Measurements from ENCODE around the gene BMP3.
"Not testable (repeated sequence)": the region's sequence is repeated elsewhere in the genome, so short reads cannot be mapped to it uniquely, and the experiment has no call there.

BMP3 gene

GRCh38 chr4:81030061-81030980 lies at the start of gene BMP3:
TSS of gene BMP3 (plus strand) at chr4:81030708. CDS start at chr4:81031285, 577 bp downstream.
- peak; percentile 76 for DNase-seq (ENCODE audit: low spot score)

DNA sequence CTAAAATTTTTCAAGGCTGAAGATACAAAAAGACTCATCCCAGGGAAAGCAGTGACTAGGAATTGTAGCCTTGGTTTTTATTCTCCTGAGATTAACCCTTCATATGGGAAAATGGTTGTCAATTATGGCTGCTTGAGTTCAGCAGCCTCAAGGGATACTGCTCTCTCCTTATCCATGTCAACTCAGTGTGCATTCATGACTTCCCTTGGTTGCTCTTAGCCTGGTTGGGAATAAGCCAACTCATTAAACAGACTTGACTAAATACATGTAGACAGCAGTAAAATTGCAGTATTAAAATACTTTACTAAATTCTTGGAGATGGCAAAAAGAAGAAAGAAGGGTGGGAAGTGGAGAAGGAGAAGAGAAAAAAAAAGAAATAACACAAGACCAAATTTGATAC lies 44.5 kb upstream of the BMP3 start:
- no peak for DNase-seq (ENCODE audit: low spot score)

GRCh38 chr4:80989921-80990544 lies 40.5 kb upstream of the BMP3 start:
- peak; percentile 89 for DNase-seq (ENCODE audit: low spot score)

GRCh38 chr4:80990851-80991250 lies 39.7 kb upstream of the BMP3 start:
- peak; percentile 93 for DNase-seq (ENCODE audit: low spot score)

DNA sequence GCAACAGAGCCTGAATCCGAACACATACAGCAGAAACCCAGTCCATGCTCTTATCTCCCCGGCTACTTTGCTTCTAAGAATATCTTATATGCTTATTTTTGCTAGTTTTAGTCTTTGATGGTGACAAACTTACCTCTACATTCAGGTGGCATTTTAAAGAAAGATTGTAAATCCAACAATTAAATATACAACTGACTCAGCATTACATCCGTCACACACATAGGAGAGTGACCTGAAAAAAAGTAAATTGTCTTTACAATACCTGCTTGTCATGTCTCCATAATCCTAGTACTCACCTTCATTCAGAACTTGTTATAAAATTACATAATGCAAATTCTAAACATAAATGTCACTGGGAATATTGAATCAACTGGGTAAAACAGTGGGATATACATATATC lies 30.6 kb upstream of the BMP3 start:
- DNase-seq (ENCODE audit: low spot score) = no peak

- DNase-seq (ENCODE audit: low spot score) = peak; percentile 62
Observed at GRCh38 chr4:81003597-81004111, 26.9 kb upstream of the BMP3 start.

DNA sequence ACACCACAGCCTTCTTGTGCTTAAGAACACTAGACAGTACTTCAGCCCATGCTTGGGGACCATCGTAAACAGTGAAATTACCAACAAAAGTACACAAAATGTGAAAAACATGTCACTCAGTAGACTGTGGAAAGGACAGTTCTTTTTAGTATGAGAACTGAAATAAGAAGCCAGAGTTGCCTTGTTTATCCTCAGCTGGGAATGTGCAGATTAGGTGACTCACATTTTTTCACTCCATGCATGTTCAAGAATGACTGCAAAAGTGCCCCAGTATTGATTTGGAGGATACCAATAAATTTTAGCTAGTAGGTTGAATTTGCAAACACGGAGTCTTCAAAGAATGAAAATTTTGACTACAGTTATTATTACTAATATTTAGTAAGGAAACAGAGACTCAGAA lies 23.1 kb upstream of the BMP3 start:
- no peak for DNase-seq (ENCODE audit: low spot score)

DNA sequence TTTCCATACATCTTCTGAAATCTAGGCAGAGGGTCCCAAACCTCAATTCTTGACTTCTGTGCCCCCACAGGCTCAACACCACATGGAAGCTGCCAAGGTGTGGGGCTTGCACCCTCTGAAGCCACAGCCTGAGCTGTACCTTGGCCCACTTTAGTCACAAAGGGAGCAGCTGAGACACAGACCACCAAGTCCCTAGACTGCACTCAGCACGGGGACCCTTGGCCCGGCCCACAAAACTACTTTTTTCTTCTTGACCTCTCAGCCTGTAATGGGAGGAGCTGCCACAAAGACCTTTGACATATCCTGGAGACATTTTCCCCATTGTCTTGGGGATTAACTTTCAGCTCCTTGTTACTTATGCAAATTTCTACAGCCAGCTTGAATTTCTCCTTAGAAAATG lies 13.9 kb upstream of the BMP3 start:
- not testable (repeated sequence) for DNase-seq (ENCODE audit: low spot score)

- no peak for DNase-seq (ENCODE audit: low spot score)
Observed at GRCh38 chr4:81019006-81019405, 11.5 kb upstream of the BMP3 start.

DNA sequence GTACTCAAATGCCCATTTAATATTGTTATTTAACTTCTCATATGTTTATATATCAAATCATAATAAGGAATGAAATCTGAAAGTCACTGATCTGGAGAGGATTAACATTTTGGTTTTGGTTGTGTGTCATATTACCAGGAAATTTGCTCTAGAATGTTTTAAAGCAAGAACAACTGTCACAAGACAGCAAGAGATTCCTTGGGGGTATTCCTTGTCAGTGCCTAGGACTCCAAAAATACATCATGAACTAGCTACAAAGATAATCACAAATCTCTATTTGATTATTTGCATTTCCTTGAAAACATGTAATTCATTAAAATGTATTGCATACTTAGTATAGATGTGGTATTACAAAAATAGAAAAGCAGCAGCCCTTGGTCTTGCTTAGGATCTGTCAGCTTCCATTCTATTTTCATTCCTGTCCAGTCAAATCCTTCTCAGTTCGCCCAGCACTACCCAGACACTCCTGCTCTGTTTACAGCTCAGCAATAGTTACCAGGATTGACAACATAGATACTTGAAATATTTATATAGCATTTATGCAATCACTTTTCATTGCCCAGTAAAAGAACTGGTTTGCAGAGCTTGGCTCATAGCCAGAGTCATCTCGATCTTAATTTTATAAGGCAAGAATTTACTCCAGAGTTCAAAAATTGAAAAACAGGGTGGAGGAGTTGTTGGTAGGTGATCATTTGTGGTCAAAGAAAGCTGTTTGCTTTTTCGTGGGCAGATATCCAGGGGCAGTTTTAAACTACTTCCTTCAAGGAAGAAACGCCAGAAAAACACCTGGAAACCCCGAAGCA lies 9.2 kb upstream of the BMP3 start:
- DNase-seq (ENCODE audit: low spot score) = no peak

- DNase-seq (ENCODE audit: low spot score) = no peak
Observed at GRCh38 chr4:81021981-81022380, 8.5 kb upstream of the BMP3 start.

GRCh38 chr4:81023484-81023883 lies 7.0 kb upstream of the BMP3 start:
- DNase-seq (ENCODE audit: low spot score) = no peak

DNA sequence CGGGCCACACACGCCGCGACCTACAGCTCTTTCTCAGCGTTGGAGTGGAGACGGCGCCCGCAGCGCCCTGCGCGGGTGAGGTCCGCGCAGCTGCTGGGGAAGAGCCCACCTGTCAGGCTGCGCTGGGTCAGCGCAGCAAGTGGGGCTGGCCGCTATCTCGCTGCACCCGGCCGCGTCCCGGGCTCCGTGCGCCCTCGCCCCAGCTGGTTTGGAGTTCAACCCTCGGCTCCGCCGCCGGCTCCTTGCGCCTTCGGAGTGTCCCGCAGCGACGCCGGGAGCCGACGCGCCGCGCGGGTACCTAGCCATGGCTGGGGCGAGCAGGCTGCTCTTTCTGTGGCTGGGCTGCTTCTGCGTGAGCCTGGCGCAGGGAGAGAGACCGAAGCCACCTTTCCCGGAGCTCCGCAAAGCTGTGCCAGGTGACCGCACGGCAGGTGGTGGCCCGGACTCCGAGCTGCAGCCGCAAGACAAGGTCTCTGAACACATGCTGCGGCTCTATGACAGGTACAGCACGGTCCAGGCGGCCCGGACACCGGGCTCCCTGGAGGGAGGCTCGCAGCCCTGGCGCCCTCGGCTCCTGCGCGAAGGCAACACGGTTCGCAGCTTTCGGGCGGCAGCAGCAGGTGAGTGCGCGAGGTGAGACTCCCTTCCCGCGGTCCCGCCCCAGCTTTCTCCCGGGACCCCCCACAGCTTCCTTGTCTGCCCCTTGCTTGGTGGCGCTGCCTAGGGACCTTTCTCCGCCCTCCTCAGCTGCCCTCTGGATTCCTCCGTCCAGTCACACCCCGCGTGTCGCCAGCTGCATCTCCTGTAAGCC lies 678 bp downstream of the BMP3 start:
- peak; percentile 64 for DNase-seq (ENCODE audit: low spot score)

- peak; percentile 57 for DNase-seq (ENCODE audit: low spot score)
Observed at GRCh38 chr4:81031796-81032551, 1.5 kb downstream of the BMP3 start.

GRCh38 chr4:81032771-81033684 lies 2.5 kb downstream of the BMP3 start:
- DNase-seq (ENCODE audit: low spot score) = peak; percentile 70

- DNase-seq (ENCODE audit: low spot score) = peak; percentile 25
Observed at GRCh38 chr4:81038636-81039350, 8.3 kb downstream of the BMP3 start.

DNA sequence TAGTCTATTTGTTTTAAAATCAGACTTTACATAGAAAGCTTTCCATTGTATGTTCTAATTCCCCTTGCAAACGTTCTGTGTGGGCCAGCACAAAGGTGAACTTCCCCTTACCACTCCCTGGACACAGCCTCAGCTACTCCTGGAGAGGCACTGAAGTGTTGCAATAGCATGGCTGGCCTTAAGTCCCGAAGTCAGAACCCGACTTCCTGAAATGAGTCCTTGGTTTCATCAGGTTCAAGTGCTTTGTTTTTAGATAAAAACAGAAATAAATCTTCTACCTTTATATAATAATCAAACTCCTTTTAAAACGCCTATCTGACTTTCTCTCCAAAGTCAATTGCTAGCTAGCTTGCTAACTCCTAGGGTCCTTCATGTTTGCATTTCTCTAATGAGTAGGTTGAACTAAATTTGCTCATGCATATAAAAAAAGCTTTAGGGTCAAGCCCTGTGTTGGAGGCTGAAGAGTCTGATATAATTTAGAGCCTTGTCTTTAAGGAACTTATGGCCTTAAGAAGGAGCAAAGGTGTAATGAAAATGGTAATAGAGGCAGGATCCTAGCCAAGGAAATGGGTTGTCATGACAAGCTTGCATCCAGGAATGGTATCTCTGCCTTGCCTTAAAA lies 9.0 kb downstream of the BMP3 start:
- peak; percentile 67 for DNase-seq (ENCODE audit: low spot score)

DNA sequence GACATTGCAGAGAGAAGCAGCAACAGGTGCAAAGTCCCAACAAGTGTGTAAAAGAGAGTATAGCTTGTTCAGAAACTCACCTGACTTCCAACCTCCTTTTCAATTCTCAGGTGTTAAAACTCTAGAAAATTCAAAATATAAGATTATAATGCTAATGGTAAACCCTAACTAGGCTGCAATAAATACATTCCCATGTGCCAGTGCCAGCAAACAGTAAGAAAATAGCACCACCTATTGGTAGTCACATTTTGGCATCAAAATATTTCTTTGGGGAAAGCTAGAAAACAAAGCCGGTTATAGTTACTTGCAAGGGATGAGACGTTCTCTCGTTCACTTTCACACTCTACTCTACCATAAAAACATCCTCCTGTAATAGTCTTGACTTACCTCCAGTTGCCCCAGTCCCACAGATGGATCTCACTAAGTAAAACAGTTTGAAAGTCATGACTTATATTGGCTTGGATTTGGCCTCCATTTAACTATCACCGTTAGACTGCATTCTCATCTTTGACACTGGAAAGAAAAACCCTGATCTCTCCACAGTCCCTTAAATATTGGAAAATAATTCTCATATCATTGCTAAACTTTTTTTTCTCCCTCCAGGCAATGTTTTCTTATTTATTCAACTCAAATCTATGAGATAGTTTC lies 9.6 kb downstream of the BMP3 start:
- DNase-seq (ENCODE audit: low spot score) = peak; percentile 87

All from NAMALWA (cell line).